A549 (cell line): ENCODE measurements around the gene MLPH.

Experiments
- CHD4 ChIP-seq: fragments of 200-600 bp; sonication (generic); IDR thresholded peaks from 2 replicates; pipeline ENCODE4 v1.6.1; 2016; ENCODE audit warnings: antibody characterized with exemption, mild to moderate bottlenecking, borderline replicate concordance
- CTCF ChIP-seq: fragments of >200 bp; sonication (Bioruptor Twin); formaldehyde crosslinking; IDR thresholded peaks from 3 replicates; pipeline ENCODE4 v1.5.1; 2016
- HOXB5 ChIP-seq: fragments of 250-450 bp; sonication (Bioruptor Pico); IDR thresholded peaks from 2 replicates; pipeline ENCODE4 v1.5.0; 2020; ENCODE audit warnings: mild to moderate bottlenecking, moderate library complexity
- MYC ChIP-seq: IDR thresholded peaks from 2 replicates; pipeline ENCODE4 v1.6.1; 2012; ENCODE audit warnings: mild to moderate bottlenecking, inconsistent platforms, low read length, improper control_type of control experiment, borderline replicate concordance
- NFE2L2 ChIP-seq: fragments of 150-350 bp; conservative IDR thresholded peaks from 2 replicates; pipeline ENCODE4 v1.6.1; 2014; ENCODE audit warnings: low read length
- POLR2A ChIP-seq: IDR thresholded peaks from 2 replicates; pipeline ENCODE4 v1.6.1; 2012; ENCODE audit warnings: mild to moderate bottlenecking, low read length
- TP53 ChIP-seq: fragments of 250-450 bp; sonication (Bioruptor Pico); IDR thresholded peaks from 2 replicates; pipeline ENCODE4 v1.5.0; 2021; ENCODE audit warnings: mild to moderate bottlenecking, moderate library complexity
- ZFP36 ChIP-seq: fragments of 450-650 bp; IDR thresholded peaks from 2 replicates; pipeline ENCODE4 v1.6.1; 2014; ENCODE audit warnings: borderline replicate concordance; ENCODE audit not compliant: partially characterized antibody

GRCh38 chr2:237485304-237485703 is 1.7 kb upstream of the MLPH start:
- TF ChIP-seq CTCF (no peak), CHD4 (no peak), POLR2A (no peak), MYC (no peak), NFE2L2 (no peak), ZFP36 (peak; percentile 54), TP53 (CRISPR knock-in tag) (no peak), HOXB5 (CRISPR knock-in tag) (no peak)
